GM21717 (cell line): Measurements from ENCODE around the gene RHOT2.

ENCODE experiments used
- ATAC-seq: cut with Tn5 transposase; IDR thresholded peaks from one replicate; pipeline ENCODE4 v1.9.1; 2021; ENCODE audit warnings: mild to moderate bottlenecking, moderate library complexity; ENCODE audit not compliant: unreplicated experiment

RHOT2 gene

GRCh38 chr16:647173-647902 is 20.6 kb upstream of the RHOT2 start:
- ATAC-seq = no peak

DNA sequence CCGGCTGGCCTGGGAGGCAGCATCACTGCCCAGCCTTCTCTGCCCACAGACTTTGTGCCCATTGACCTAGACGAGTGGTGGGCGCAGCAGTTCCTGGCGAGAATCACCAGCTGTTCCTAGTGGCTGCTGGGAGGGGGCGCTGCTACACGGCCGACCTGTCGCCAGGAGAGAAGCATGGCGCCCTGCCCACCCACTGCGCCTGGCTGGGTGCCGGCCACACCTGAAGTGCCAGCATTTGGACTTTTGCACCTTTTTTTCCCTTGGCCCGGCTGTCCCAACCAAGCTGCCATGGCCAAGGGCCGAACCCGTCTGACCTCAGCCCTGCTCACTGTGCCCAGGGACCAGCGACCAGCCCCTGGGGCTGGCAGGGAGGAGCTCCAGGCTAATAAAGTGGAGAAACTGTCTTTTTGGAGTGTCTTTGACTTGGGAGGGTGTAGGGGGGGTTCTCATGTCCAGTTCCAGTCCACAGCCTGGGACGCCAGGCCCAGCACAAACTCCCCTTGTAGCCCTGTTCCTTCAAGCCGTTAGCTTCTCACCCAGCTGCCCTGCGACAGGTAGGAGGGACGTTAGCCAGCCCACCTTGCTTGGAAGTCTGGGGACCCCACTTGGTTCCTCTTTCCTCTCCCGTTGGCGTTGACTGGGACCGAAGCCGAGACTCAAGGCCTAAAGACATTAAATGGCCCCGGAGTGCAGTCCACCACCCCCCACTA is 19.7 kb upstream of the RHOT2 start:
- ATAC-seq = no peak

- peak; percentile 51 for ATAC-seq
Observed at GRCh38 chr16:648781-649589, 18.9 kb upstream of the RHOT2 start, which contains the start of gene WDR90. WDR90 (plus strand) TSS chr16:649365; CDS start chr16:649417, 52 bp downstream.

GRCh38 chr16:649631-650030 is 18.3 kb upstream of the RHOT2 start:
- ATAC-seq = no peak

GRCh38 chr16:651844-652243 is 16.1 kb upstream of the RHOT2 start:
- ATAC-seq = no peak

- ATAC-seq = no peak
Observed at GRCh38 chr16:652454-653305, 15.3 kb upstream of the RHOT2 start.

DNA sequence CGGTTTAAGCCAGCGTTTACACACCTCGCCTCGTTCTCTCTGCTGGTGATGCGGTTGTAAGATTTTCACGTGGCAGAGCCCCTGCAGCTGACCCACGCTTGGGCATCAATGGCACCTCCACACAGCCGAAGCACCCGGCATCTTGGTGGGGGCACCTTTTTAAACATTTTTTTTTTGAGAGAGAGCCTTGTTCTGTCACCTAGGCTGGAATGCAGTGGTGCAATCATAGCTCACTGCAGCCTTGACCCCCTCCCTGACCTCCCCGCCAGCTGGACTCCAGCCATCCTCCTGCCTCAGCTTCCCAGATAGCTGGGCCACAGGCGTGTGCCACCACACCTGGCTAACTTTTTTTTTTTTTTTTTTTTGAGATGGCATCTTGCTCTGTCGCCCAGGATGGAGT is 13.9 kb upstream of the RHOT2 start:
- no peak for ATAC-seq

GRCh38 chr16:657487-657886 is 10.4 kb upstream of the RHOT2 start:
- ATAC-seq = no peak

GRCh38 chr16:658679-659571 is 9.0 kb upstream of the RHOT2 start:
- ATAC-seq = no peak

DNA sequence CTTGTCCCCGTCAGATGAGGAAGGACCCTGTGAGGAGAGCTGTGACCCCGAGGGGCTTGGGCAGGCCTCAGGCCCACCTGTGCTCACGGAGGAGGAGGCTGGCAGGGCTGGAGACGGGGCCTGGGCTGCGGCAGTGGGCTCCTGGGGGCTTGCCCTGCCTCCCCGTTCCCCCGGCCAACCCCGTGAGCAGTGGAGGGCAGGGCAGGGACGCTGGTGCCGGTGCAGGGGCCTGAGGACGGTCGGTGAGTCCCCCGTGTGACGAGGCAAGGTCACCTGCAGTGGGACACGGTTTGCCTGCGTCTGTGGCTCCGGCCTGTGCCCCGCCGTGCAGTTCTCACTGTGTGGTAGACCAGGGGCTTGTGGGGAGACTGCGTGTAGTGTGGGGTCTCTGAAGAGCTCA is 8.3 kb upstream of the RHOT2 start:
- no peak for ATAC-seq

DNA sequence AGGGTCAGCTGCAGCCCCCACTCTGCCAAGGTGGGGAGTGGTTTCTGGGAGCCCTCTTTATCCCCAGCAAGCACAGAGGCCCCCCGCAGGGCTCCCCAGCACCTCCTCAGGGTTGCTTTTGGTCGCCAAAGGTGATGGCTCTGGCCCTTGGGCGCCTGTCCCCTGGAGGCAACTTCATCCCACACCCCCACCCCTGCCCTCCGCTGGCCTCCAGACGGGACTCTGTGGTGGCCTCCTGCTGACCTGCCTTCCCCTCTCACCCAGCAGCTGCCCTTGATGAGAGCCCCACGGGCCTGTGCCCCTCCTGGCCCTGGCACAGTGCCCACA is 7.8 kb upstream of the RHOT2 start:
- no peak for ATAC-seq

GRCh38 chr16:660459-661183 is 7.3 kb upstream of the RHOT2 start:
- no peak for ATAC-seq

DNA sequence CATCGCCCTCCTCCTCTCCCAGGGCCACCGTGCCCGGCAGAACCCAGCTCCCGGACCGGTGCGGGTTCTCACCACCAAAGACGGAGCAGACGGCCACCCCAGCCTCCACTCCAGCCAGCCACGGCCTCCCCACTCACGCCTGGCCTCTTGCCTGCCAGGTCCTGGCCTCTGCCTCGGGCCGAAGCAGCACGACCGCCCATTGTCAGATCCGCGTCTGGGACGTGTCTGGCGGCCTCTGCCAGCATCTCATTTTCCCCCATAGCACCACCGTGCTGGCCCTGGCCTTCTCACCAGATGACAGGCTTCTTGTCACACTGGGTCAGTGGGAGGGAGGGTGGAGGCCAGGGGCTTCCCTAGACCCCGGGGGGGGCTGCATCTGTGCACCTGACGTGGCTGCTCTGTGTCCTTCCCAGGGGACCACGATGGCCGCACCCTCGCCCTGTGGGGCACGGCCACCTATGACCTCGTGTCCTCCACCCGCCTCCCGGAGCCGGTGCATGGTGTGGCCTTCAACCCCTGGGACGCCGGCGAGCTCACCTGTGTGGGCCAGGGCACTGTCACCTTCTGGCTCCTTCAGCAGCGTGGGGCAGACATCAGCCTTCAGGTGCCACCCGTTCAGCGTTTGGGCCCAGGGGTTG is 6.6 kb upstream of the RHOT2 start:
- ATAC-seq = no peak

- no peak for ATAC-seq
Observed at GRCh38 chr16:662095-662494, 5.8 kb upstream of the RHOT2 start.

DNA sequence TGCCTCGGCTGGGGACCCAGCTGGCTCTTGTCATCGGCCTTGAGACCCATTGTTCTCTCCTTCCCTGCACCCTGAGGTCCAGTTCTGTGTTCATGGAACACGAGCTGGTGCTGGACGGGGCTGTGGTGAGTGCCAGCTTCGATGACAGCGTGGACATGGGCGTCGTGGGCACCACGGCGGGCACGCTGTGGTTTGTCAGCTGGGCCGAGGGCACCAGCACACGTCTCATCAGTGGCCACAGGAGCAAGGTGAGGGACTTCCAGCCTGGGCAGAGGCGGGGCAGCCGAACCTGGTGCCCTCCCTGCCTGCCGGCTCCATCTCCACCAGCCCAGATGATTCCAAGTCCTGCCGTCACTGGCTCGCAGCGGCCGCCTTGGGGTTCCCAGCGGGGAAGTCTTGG is 5.3 kb upstream of the RHOT2 start:
- no peak for ATAC-seq

DNA sequence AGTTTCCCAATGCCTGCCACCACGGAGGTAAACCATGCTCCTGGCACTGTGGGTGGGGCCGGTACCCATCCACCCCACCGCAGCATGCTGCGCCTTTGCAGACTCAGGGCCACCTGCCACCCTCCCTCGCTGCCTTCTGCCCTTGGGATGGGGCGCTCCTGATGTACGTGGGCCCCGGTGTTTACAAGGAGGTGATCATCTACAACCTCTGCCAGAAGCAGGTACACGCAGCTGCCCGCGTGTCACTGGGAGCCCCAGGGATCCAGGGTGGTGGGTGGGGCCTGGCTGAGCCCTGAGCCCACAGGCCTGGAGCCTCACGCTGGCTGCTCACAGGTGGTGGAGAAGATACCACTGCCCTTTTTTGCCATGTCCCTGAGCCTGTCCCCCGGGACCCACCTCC is 1.4 kb upstream of the RHOT2 start:
- ATAC-seq = no peak

DNA sequence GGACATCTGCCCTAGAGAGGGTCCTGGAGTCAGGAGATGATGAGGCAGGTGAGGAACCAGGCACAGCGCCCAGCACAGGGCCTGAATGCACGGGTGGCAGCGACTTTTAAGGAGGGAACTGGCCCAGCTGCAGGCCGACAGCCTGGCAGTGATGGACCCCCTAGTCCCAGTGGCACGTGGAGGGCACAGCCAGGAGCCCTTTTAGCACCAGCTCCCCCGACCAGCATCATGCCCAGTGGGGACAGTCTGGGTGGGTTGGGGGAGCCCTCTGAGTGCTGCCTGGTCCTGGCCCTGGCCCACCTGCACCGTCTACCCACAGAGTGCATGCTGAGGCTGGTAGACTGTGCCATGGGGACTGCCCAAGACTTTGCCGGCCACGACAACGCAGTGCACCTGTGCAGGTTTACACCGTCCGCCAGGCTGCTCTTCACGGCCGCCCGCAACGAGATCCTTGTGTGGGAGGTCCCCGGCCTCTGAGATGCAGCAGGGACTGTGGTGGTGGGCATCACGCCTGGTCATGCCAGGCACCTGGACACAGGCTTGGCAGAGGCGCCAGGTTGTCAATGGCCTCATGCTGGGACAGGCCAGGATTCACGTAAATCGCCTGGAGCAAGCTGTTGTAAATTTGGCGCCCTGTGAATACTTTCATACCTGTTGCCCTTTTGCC is 686 bp upstream of the RHOT2 start:
- ATAC-seq = no peak

DNA sequence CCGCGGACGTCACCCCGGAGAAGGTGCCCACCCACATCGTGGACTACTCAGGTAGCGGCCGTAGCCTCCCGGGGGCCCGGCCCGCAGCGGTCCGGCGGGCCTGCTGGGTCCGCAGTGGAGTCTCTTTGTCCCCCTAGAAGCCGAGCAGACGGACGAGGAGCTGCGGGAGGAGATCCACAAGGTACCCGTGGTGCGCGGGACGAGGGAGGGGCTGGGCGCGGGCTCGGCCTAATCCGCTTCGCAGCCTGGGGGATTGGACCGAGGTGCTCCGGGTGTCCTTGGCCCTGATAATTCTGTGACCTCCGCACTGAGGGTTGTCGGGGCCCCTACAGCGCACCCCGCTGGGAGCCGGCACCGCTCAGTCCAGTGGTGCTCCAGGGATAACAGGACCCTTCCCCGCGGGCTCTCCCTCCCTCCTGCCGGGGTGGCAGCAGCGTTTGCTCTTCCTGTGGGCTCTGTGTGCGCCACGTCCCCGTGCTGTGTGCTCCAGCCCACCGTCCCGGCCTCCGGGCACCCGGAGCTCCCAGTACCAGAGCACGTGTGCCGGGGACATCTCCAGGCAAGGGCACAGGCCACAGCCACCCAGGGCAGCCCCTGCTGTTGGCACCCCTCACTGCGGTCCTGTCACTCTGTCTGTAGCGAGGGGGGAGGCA is 713 bp downstream of the RHOT2 start:
- peak; percentile 1 for ATAC-seq
